Kidney tubule cell (primary cell): Measurements from ENCODE around the gene PDS5A.
"Not testable (repeated sequence)": the region's sequence is repeated elsewhere in the genome, so short reads cannot be mapped to it uniquely, and the experiment has no call there.

Source experiments
- DNase-seq: peaks from one replicate; pipeline ENCODE4 v3.0.0-alpha.2; 2018; ENCODE audit warnings: low spot score

PDS5A gene

DNA sequence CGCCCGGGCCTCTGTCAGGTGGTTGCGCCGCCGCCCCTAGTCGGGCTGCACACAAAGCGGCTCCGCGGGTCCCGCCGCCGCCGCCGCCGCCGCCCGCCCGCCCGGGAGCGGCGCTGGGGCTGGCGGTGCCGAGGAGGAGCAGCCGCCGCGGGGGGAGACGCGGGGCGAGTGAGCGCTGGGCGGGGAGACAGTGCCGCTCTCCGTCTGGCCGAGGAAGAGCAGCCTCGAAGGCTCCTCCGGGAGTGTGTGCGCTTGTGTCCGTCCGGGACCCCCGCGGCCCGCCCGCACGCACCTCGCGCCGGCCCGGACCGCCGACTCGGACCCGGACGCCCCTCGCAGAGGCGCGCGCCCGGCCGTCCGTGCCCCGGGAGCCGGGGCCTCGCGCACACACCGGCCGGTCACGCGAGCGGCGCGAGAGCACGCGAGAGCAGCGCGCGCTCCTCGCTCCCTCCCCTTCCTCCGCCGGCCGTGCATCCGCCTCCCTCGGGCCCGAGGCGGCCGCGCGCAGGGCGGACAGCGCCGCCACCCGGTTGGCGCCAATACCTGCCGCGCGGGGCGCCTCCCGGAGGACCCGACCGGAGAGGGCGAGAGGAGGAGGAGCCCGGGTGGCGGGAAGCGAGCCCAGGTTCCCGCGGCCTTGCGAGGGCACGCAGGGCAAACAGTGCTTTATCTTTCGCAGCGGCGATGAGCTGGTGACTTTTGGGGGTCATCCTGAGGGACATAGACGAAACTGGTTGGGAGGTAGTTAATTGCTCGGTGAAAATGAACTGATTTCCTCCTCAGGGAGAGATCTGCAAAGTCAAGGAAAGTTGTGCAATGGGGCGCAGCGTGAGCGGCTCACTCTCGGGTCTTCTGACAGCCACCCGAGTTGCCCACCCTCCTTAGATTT lies at the start of gene PDS5A:
Gene PDS5A, minus strand, starts transcription at position 423 of the 889 bp plus-strand sequence. CDS start 1,334 bp downstream, outside the sequence.
- DNase-seq: peak; percentile 93

- not testable (repeated sequence) for DNase-seq
Observed at GRCh38 chr4:40024049-40024448, 46.3 kb upstream of the PDS5A start.

- not testable (repeated sequence) for DNase-seq
Observed at GRCh38 chr4:40021116-40021515, 43.4 kb upstream of the PDS5A start.

DNA sequence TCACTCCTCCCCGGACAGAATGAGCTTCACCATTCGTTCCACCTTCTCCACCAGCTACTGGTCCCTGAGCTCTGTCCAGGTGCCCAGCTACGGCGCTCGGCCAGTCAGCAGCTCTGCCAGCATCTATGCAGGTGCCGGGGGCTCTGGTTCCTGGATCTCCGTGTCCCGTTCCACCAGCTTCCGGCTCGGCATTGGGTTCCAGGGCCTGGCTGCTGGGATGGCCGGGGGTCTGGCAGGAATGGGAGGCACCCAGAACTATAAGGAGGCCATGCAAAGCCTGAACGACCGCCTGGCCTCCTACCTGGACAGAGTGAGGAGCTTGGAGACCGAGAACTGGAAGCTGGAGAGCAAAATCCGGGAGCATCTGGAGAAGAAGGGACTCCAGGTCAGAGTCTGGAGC lies 42.5 kb upstream of the PDS5A start:
- no peak for DNase-seq

DNA sequence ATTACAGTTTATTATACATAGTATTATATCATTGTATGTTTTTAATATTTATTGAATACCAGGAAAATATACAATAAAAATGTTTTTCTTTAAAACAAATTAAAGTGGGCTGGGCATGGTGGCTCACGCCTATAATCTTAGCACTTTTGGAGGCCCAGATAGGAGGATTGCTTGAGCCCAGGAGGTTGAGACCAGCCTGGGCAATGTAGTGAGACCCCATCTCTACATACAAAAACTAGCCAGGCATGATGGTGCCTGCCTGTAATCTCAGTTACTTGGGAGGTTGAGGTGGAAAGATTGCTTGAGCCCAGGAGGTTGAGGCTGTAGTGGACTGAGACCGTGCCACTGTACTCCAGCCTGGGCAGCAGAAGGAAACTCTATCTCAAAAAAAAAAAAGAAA lies 38.3 kb upstream of the PDS5A start:
- no peak for DNase-seq

- DNase-seq: peak; percentile 4
Observed at GRCh38 chr4:40003986-40004385, 26.3 kb upstream of the PDS5A start.

DNA sequence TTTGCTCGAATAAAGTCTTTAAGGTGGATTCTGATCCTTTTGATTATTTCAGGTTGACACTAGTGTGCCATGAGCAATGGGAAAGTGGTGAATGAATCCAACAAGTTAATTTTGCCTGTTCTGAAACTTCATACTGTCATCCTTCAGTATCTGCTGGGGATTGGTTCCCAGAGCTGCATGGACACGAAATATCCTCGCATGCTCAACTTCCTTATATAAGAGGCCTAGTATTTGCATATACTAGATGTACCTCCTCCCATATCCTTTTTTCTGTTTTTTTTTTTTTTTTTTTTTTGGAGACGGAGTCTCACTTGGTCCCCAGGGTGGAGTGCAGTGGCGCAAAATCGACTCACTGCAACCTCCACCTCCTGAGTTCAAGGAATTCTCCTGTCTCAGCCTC lies 23.0 kb upstream of the PDS5A start:
- DNase-seq: no peak

- DNase-seq: peak; percentile 15
Observed at GRCh38 chr4:39998659-39999345, 21.1 kb upstream of the PDS5A start.

DNA sequence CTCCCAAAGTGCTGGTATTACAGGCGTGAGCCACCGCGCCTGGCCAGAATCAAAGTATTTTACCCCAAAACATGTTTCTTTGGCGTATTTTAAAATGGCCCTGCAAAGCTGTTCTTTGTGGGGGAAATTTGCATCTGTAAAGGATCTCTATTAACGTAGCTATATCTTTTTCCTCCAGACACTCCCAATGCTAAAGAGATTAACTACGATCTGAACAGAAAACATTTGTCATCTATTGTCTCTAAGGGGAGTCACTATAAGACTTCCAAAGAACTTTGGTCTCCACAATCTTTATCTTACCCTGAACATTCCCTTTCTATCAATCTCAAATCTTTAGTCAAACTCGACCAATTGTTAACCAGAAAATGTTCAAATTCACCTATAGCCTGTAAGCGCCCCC lies 19.1 kb upstream of the PDS5A start:
- no peak for DNase-seq

- no peak for DNase-seq
Observed at GRCh38 chr4:39994406-39994805, 16.7 kb upstream of the PDS5A start.

DNA sequence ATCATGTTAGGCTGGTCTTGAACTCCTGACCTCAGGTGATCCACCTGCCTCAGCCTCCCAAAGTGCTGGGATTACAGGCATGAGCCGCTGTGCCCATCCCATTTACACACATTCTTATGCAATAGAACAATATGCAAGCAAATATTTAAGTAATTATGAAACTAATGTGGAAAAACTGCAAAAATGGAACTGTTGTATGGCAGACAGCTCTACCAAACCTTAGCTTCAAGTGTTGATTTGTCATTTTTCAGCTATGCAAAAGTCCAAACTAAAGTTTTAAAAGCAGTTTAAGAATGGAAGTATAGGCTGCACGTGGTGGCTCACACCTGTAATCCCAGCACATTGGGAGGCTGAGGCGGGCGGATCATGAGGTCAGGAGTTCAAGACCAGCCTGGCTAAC lies 11.7 kb upstream of the PDS5A start:
- not testable (repeated sequence) for DNase-seq

DNA sequence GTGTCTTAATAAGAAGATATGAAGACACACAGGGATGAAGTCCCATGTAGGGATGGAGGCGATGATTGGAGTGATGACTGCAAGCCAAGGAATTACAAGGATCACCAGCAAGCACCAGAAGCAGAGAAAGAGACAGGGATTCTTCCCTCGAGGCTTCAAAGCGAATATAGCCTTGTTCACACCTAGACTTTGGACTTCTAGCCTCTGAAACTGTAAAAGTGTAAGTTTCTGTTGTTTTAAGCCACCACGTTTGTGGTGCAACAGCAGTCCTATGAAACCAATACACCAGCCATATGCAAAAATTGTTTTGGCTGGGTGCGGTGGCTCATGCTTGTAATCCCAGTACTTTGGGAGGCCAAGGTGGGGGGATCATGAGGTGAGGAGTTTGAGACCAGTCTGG lies 9.8 kb upstream of the PDS5A start:
- DNase-seq: no peak

- no peak for DNase-seq
Observed at GRCh38 chr4:39978904-39979303, 1.2 kb upstream of the PDS5A start.

DNA sequence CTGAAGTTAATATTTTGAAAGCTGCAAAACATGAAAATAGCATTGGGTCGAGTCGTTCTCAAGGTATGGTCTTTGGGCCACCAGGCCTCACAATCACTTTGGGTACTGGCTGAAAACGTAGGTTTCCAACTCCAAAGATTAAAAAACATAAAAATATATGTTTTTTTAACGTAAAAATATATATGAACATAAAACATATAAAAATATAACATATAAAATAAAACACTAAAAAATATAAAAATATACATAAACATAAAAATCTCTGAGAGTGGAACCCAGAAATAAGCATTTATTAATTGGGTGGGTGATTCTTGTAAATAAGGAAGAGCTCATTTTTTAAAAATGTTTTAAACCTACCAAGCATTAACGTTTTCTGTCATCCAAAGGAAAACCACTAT lies 666 bp upstream of the PDS5A start:
- no peak for DNase-seq

- DNase-seq: peak; percentile 32
Observed at GRCh38 chr4:39976945-39977488, 694 bp downstream of the PDS5A start.

DNA sequence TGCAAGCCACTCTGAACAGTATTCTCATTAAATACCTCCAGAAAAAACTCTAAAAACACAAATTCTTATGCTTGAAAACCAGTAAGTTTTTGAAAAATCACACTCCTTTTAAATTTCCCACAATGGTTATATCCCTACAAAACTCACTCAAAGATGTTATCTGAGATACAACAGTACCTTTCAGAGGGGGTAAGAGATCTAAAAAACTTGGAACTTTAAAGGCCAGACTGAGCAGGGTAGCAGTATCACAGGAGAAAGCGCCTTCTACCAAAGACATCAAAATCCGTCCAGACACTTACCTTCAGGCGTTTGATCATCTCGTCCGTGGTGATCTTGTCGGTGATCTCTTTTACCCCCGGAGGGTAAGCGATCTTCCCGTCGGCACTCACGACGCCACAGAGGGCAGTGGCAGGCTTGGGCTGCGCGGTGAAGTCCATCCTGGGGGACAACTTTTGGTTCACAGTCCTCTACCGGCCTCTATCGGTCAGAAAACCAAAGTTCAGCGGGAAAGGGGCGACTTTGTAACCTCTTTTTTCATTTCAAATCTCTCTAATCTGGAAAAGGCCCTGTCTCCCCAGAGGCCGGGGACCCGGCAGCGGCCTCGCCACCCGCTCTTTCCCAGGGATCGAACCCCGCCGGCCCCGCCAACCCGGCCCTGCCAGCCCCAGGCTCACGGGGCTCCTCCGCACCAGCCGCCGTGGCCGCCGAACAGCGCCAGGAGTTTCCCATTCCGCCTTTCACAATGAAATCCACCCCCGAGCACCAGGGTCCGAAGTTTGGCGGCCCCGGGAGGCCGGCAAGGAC lies 1.4 kb downstream of the PDS5A start:
- peak; percentile 86 for DNase-seq

DNA sequence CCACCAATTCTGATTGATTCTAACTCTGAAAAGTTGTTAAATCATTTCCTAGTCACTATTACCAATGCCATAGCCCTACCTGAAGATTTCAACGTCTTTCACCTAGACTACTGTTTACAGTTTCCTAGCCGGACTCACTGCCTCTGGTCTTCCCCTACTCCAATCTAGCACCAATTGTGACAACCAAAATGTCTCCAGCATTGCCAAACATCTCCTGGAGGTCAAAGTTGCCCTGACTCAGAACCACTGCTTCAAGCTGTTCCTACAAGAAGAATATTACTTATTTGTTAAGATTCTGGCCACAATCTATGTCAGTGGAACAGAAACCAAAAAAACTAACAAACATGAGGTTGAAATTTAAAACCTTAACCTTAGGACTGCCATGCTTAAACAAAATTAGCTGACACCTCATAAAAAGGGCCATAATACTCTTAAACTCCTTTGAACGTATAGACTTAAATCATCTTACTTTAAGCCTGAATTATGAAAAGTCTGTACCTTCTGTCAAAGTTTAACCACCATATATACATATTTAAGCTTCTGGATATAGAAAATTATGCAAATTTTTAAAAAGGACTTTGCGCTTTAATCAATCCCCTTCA lies 2.1 kb downstream of the PDS5A start:
- DNase-seq: peak; percentile 21

DNA sequence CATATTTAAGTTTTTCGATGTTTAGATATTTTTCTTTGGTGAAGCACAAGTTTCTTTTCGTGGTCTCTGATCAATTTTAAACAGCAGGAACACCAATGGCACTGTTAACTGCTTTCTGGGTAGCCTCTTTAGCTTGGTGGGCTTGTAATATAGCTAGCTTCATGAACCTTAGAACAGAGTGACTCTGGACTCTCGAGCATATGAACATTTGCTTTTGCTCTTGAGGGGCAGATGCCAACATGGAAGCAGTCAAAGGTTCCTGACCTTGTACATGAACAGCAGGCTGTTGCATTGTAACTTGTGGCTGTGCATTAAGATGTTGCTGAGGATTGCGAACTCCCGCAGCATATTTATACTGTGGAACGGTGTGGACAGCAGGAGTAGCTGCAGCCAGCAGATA lies 4.7 kb downstream of the PDS5A start:
- not testable (repeated sequence) for DNase-seq

DNA sequence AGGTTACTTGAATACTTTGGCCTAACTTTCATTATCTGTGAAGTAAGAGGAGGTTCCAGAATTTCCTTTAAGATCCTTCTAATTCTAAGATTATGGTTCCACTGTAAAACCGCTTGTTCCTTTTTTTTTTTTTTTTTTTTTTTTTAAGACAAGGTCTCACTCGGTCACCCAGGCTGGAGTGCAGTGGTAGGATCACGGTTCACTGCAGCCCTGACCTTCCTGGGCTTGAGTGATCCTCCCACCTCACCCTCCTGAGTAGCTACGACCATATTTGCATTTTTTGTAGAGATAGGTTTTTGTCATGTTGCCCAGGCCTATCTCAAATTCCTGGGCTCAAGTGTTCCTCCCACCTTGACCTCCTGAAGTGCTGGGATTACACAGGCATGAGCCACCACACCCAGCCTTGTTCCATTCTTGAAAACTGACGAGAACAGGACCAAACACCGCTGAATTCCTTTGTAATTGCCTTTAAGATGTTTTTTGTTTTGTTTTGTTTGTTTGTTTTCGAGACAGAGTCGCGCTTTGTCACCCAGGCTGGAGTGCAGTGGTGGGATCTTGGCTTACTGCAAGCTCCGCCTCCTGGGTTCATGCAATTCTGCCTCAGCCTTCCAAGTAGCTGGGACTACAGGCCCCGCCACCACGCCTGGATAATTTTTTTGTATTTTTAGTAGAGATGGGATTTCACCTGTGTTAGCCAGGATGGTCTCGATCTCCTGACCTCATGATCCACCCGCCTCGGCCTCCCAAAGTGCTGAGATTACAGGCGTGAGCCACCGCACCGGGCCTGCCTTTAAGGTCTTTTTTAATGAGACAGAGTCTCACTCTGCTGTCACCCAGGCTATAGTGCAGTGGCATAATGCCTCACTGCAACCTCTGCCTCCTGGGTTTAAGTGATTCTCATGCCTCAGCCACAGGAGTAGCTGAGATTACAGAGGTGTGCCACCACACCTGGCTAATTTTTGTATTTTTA lies 6.8 kb downstream of the PDS5A start:
- peak; percentile 93 for DNase-seq

DNA sequence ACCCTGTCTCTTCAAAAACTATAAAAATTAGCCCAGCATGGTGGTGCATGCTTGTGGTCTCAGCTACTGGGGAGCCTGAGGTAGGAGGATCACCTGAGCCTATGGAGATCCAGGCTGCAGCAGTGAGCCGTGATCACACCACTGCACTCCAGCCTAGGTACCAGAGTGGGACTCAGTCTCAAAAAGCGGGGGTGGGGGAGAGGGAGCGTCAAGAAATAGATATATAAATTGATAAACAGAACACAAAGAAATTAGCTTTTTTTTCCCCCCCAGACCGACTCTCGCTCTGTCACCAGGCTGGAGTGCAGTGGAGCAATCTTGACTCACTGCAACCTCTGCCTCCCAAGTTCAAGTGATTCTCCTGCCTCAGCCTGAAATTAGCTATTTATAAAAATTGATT lies 14.1 kb downstream of the PDS5A start:
- DNase-seq: no peak
